Muscle layer of colon (tissue), 2 donors: ENCODE data around the gene TFCP2L1.

ENCODE experiments used
- H3K27ac ChIP-seq: one replicate; pipeline ENCODE4 v1.7.0; 2013; ENCODE audit warnings: low read depth, mild to moderate bottlenecking, low read length, moderate library complexity
- H3K27me3 ChIP-seq, 2 donors: one replicate each; pipeline ENCODE4 v1.7.0; 2013; ENCODE audit warnings: low read length in 2 of 2, mild to moderate bottlenecking in 2 of 2; ENCODE audit not compliant: insufficient read depth in 2 of 2, control insufficient read depth in 1 of 2
- H3K36me3 ChIP-seq: one replicate; pipeline ENCODE4 v1.7.0; 2013; ENCODE audit warnings: mild to moderate bottlenecking, low read length; ENCODE audit not compliant: insufficient read depth
- H3K4me1 ChIP-seq: one replicate; pipeline ENCODE4 v1.7.0; 2013; ENCODE audit warnings: mild to moderate bottlenecking, low read length; ENCODE audit not compliant: insufficient read depth
- H3K4me3 ChIP-seq, 2 donors: one replicate each; pipeline ENCODE4 v1.7.0; 2013; ENCODE audit warnings: low read length in 2 of 2, low read depth in 1 of 2, mild to moderate bottlenecking in 1 of 2, moderate library complexity in 1 of 2
- H3K9ac ChIP-seq: one replicate; pipeline ENCODE4 v1.7.0; 2013; ENCODE audit warnings: low read length
- H3K9me3 ChIP-seq: one replicate; pipeline ENCODE4 v1.7.0; 2013; ENCODE audit warnings: mild to moderate bottlenecking, low read length
- donor health status: abdominal sarcoma.
- donor health status: Adenocarcinoma of cecum.

Gene TFCP2L1

DNA sequence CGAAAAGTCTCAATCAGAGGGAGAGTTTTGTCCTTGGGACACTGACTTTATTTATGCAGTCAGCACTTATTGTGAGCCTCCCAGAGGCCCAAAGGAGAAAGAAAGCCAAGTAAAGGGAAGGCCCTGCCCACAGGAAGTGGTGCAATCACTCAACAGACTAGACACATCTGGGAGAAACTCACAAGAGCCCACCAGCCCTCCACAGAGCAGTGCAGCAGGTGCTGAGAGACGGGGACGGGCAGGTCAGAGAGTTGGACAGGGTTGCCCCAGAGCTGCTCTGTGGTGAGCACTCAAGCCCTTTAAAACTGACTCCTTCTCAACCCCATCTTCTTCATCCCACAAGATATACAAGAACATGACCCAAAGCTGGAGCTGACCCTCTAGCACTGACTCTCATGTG, 96.0 kb downstream of the TFCP2L1 start:
- Histone ChIP-seq H3K4me1 (no peaks in the 10 kb centered on the region), H3K27me3 (no peaks in the 10 kb centered on the region), H3K9me3 (no peaks in the 10 kb centered on the region), H3K27ac (no peak overlapping the region), H3K36me3 (no peaks in the 10 kb centered on the region), H3K4me3 (no peak overlapping the region), H3K9ac (no peak overlapping the region)

DNA sequence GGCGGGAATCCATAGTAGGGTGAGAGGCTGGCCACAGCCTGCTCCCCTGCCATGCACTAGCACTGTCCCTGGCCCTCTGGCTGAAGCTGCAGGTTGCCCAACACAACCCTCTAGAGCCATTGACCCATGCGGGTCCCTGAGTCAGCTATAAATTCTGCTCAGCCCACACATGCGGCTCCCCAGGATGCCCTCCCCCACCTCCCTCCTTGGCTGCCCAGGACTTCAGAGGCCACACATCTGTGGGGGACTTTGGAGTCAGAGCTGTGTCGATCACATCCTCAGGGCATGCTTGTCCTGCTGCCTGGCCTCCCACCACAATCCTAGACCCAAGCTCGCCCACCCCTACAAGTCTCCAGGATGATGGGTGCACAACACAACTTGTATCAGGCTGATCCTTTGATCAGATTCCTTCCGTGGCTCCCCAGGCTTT, 97.0 kb downstream of the TFCP2L1 start:
- H3K36me3 ChIP-seq: no peaks in the 10 kb centered on the region
- no peak overlapping the region for H3K4me3 ChIP-seq
- no peaks in the 10 kb centered on the region for H3K4me1 ChIP-seq
- no peak overlapping the region for H3K9ac ChIP-seq
- no peaks in the 10 kb centered on the region for H3K27me3 ChIP-seq
- no peak overlapping the region for H3K27ac ChIP-seq
- H3K9me3 ChIP-seq: no peaks in the 10 kb centered on the region

DNA sequence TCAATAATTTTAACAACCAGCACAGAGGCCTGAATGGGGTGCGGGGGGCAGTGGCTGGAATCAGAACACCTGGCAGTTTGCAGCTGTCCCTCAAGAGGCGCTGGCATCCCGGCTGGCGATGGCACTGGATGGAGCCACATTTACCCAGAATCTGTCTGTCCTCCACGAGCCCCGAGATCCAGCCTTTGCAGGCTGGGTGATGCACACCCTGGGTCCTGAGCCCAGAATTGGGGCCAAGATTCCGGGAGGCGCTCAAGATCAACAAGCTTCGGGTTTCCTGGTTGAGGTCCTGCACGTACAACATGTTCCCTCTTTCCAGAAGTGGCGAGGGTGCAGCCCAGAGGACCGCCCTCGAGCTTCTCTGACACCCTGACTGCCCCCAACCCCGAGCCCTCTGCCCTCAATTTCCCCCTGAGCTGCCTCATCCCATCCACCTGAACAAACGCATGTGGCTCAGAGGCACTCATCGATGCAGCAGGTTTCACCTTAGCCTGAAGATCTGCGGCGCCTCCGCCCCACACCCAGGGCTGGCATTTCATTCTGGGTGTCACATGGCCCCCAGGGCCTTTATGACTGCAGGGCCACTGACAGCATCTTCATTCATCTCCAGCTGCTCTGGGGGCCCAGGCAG, 97.5 kb downstream of the TFCP2L1 start:
- Histone ChIP-seq H3K27ac (no peak overlapping the region), H3K9ac (no peak overlapping the region), H3K9me3 (no peaks in the 10 kb centered on the region), H3K36me3 (no peaks in the 10 kb centered on the region), H3K4me3 (no peak overlapping the region), H3K4me1 (no peaks in the 10 kb centered on the region), H3K27me3 (no peaks in the 10 kb centered on the region)

DNA sequence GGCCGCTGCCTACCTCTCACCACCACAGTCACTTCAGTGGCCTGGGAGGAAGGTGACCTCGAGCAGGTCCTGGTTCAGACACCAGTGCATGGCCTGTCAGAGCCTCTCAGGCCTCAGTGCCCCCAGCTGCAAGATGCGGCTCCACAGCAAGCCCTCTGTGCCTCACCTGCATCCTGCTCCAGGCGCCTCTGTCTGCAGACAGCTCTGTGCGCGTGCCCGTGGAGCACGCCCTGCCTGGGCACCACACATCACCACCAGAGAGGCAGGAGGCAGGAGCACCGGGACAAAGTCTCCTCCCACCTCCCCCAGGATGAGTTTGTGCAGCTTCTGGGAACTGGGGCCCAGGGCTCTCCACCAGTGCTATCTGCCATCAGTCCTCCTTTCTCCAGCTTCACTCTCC, 98.7 kb downstream of the TFCP2L1 start:
- no peaks in the 10 kb centered on the region for H3K36me3 ChIP-seq
- no peaks in the 10 kb centered on the region for H3K27me3 ChIP-seq
- H3K4me1 ChIP-seq: no peaks in the 10 kb centered on the region
- H3K4me3 ChIP-seq: no peak overlapping the region
- H3K9ac ChIP-seq: no peak overlapping the region
- no peak overlapping the region for H3K27ac ChIP-seq
- no peaks in the 10 kb centered on the region for H3K9me3 ChIP-seq

DNA sequence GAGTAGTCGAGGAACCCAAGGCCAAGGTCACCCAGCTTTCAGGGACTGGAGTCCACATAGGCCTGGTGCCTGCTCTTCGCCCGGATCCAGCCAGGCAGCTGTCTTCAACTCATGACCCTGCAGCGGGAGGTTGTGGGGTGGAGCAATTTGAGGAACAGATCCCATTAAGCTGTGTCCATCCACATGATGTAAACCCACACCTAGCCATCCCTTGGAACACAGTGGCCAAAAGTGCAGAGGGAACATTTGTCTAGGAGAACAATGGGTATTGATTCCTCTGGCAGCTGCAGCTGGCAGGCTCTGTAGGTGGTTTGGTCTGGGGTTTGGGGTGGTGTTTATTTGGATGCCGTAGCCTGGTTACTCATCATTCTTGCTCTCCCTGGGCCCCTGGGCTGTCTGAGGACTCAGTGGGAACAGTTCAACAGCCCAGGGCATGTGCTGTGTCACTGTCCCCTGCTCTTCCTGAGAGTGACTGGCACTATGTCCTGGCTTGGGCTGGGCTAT, 99.4 kb downstream of the TFCP2L1 start:
- Histone ChIP-seq H3K4me3 (no peak overlapping the region), H3K9ac (no peak overlapping the region), H3K27me3 (no peaks in the 10 kb centered on the region), H3K4me1 (no peaks in the 10 kb centered on the region), H3K36me3 (no peaks in the 10 kb centered on the region), H3K27ac (no peak overlapping the region), H3K9me3 (no peaks in the 10 kb centered on the region)

DNA sequence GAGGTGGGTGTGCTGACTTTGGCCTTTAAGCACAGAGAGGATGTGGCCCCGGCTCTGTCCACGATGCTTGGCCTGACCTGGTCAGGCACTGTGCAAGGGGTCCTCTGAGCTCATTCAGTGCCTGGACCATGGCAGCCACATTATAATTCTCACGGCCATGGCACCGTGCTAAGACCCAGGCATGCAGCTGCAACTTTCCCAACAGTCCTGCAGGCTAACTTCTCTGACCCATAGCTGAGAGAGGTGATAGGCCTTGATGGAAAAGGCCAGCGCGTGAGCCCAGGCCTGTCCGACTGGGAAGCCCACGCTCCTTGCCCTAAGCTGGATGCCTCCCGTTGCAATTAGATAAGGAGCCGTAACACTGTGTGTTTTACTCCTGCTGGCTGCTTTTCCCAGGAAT, 99.9 kb downstream of the TFCP2L1 start:
- H3K27ac ChIP-seq: no peak overlapping the region
- no peak overlapping the region for H3K9ac ChIP-seq
- H3K9me3 ChIP-seq: no peaks in the 10 kb centered on the region
- no peaks in the 10 kb centered on the region for H3K27me3 ChIP-seq
- no peak overlapping the region for H3K4me3 ChIP-seq
- H3K4me1 ChIP-seq: no peaks in the 10 kb centered on the region
- no peaks in the 10 kb centered on the region for H3K36me3 ChIP-seq

DNA sequence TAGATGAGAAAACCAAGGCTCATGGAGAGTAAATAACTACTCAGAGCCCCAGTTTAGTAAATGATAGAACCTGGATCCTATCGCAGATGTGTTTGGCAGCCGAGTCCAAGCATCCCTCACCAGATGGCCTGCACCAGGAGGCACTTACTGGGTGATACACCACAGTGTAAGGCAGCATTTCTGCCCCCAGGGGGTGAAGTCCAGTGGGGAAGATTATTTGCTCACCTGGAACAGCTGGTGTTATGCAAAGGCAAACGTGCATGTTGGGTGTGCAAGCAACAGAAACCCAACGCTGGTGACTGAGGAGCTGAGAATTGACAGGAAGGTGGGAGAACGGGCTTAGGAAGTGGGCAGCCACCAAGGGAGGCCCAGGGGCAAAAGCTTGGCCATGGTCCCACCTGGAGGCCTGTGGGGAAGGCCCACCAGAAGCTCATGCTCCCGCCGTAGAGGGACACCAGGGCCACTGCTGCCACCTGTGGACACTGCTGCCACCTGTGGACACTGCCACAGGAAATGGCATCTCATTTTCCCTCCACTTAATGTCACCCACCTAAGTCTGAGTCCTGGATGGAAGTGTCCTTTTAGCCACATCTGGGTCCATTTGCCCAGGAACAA, 100.6 kb downstream of the TFCP2L1 start:
- Histone ChIP-seq H3K4me1 (no peaks in the 10 kb centered on the region), H3K27me3 (no peaks in the 10 kb centered on the region), H3K9me3 (no peaks in the 10 kb centered on the region), H3K27ac (no peak overlapping the region), H3K4me3 (no peak overlapping the region), H3K36me3 (no peaks in the 10 kb centered on the region), H3K9ac (no peak overlapping the region)

DNA sequence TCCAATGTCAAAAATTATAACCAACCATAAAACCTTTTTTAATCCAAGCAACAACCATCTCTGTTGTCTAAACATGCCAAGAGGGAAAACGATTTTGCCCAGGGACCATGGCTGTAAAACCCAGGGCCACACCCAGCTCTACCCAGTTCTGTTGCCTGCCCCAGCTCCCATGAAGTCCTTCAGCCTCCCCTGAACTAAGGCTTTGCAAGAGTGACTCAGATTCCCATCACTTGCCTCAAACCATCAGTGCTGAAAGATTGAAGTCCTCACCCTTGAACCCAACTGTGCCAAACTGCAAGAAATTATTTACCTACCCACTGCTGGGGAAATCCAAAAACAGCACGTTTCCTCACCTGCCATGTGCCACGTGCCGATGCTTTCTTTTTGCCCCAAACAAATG, 102.5 kb downstream of the TFCP2L1 start:
- H3K4me1 ChIP-seq: no peaks in the 10 kb centered on the region
- H3K9ac ChIP-seq: no peak overlapping the region
- no peaks in the 10 kb centered on the region for H3K36me3 ChIP-seq
- H3K27me3 ChIP-seq: no peaks in the 10 kb centered on the region
- no peak overlapping the region for H3K4me3 ChIP-seq
- H3K27ac ChIP-seq: no peak overlapping the region
- no peaks in the 10 kb centered on the region for H3K9me3 ChIP-seq

DNA sequence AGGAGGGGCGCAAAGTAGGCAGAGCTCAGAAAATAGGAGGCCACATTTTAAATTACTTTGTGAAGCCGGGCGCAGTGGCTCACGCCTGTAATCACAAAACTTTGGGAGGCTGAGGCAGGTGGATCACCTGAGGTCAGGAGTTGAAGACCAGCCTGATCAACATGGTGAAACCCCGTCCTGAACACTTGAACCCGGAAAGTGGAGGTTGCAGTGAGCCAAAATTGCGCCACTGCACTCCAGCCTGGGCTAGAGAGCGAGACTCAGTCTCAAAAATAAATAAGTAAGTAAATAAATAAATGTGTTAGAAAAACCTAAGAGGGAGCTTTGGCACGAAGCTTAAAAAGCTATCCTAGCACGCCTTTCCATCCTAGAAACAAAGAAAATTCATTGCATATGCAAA, 105.5 kb downstream of the TFCP2L1 start:
- no peak overlapping the region for H3K27ac ChIP-seq
- no peaks in the 10 kb centered on the region for H3K4me1 ChIP-seq
- H3K27me3 ChIP-seq: no peaks in the 10 kb centered on the region

DNA sequence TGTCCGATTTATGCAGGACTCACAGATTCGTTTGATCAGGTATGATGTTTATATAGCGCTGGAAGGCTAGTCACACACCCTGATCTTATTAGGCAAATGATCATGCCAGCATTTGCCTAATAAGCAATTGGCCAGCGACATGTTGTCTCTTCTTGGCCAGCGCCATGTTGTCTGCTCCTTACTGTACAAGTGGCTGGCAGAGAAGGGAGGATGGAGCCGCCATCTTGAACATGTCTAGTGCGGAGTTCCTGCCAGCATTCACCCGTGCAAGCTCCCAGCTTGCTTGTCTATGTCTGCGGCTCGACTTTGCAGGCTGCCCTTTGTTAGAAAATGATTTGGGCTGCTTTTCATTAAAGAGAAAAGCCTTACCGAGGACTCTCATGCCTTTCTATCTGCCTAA, 106.3 kb downstream of the TFCP2L1 start:
- no peaks in the 10 kb centered on the region for H3K9me3 ChIP-seq
- no peaks in the 10 kb centered on the region for H3K36me3 ChIP-seq
- H3K4me1 ChIP-seq: no peaks in the 10 kb centered on the region
- no peak overlapping the region for H3K27ac ChIP-seq
- no peak overlapping the region for H3K4me3 ChIP-seq
- H3K27me3 ChIP-seq: no peaks in the 10 kb centered on the region
- no peak overlapping the region for H3K9ac ChIP-seq

More for the DNA sequence above, 105.5 kb downstream of the TFCP2L1 start:
- H3K4me3 ChIP-seq: no peak overlapping the region
- H3K9me3 ChIP-seq: no peaks in the 10 kb centered on the region
- H3K9ac ChIP-seq: no peak overlapping the region
- H3K36me3 ChIP-seq: no peaks in the 10 kb centered on the region

DNA sequence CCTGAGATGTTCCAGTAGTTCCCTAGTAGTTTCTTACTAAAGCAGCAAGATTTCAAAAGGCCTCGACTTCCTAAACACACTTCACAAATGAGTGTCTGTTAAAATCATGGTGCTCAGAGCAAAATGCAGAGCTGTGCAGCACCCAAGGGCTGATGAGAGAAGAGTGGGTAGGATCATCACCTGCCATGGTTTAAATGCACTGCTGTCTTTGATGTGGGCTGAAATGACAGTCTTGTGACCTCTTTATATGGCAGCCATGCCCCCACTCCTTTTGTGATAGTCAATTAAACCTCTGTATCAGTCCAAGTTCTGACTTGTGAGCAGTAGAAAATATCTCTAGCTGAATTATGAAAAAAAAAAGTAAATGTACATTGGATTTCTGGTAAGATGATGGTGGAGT, 107.1 kb downstream of the TFCP2L1 start:
- Histone ChIP-seq H3K4me3 (no peak overlapping the region), H3K9ac (no peak overlapping the region), H3K4me1 (no peaks in the 10 kb centered on the region), H3K27me3 (no peaks in the 10 kb centered on the region), H3K27ac (no peak overlapping the region), H3K36me3 (no peaks in the 10 kb centered on the region), H3K9me3 (no peaks in the 10 kb centered on the region)

DNA sequence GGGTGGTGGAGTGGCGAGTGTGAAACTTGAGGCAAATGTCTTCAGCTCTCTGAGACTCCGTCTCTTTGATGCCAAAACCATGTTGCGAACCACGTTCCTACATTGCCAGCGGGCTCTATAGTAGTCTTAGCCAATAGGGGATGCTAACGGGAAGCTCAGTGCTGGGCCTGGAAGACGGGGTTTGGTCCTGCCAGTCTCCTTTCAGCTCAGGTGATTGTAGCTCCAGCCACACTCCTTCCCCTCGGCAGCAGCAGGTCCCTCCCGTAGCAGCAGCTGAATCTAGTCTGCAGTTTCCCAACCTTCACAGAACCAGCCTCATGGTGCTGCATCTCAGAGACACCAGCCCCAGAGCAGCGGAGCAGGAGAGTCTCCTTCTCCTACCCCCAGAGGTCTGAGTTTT, 109.7 kb downstream of the TFCP2L1 start:
- Histone ChIP-seq H3K27ac (no peak overlapping the region), H3K27me3 (no peaks in the 10 kb centered on the region), H3K36me3 (no peaks in the 10 kb centered on the region), H3K4me3 (no peak overlapping the region), H3K4me1 (no peaks in the 10 kb centered on the region), H3K9me3 (peaks cover 5% of the 10 kb centered on the region), H3K9ac (no peak overlapping the region)
